Prostate gland (tissue), 2 donors: ENCODE results near the gene RPL10. TPM values are rescaled to one million over a fixed set of nuclear protein-coding genes. Genes with fewer than 3 reads are reported as not detected.
A peak's percentile ranks its signal among the peaks of the same experiment; 100 is the strongest.

Source experiments
- DNase-seq: peaks from one replicate; pipeline ENCODE4 v3.0.0-alpha.2; 2019; ENCODE audit warnings: low spot score
- H3K27ac ChIP-seq, 2 donors: fragments of 200-600 bp; sonication (generic); 2 replicates each; pipeline ENCODE4 v1.5.1; 2017 to 2019
- H3K27me3 ChIP-seq: fragments of 200-600 bp; sonication (generic); replicated peaks from 2 replicates; pipeline ENCODE4 v1.5.1; 2019; ENCODE audit not compliant: insufficient read depth
- H3K36me3 ChIP-seq, 2 donors: fragments of 200-600 bp; sonication (generic); 1 replicate in 1 of 2; 2 replicates in 1 of 2; pipeline versions ENCODE4 v1.5.1 to v1.8.1; 2017 to 2019
- H3K4me1 ChIP-seq: fragments of 200-600 bp; sonication (generic); replicated peaks from 2 replicates; pipeline ENCODE4 v1.5.1; 2019
- H3K4me3 ChIP-seq, 2 donors: fragments of 200-600 bp; sonication (generic); 2 replicates each; pipeline ENCODE4 v1.5.1; 2017 to 2019
- H3K9me3 ChIP-seq: fragments of 200-600 bp; sonication (generic); 2 replicates; pipeline ENCODE4 v1.5.1; 2017
- POLR2A ChIP-seq: fragments of 450-650 bp; IDR thresholded peaks from one replicate; pipeline ENCODE4 v1.6.1; 2016; ENCODE audit warnings: antibody characterized with exemption, mild to moderate bottlenecking
- POLR2AphosphoS5 ChIP-seq: sonication (generic); formaldehyde crosslinking; IDR thresholded peaks from one replicate; pipeline ENCODE4 v1.6.1; 2017; ENCODE audit warnings: antibody characterized with exemption
- WGBS: methylation state at CpG from one replicate; pipeline ENCODE4 v1.1.5; 2018; 5-methylcytosine and 5-hydroxymethylcytosine counted together
- intact Hi-C: fragments of 100-400 bp; cut with DNase I; formaldehyde crosslinking; loops from one replicate; pipeline ENCODE4 v1.14.2; 2022
- total RNA-seq, 2 donors: library from RNA; depleted of rRNA; stranded (reverse); fragments of >200 nt; gene quantifications; one replicate each; pipeline ENCODE4 v1.1.0, GENCODE V29; 2016
- TF ChIP-seq, protein P1 (sequence below), 4 experiments: fragments of 200-600 bp in 2 of 4; fragments of 450-650 bp in 2 of 4; sonication (generic) in 2 of 4; IDR thresholded peaks; 1 replicate in 3 of 4; 2 replicates in 1 of 4; pipeline ENCODE4 v1.5.1; 2016 to 2019; ENCODE audit warnings: antibody characterized with exemption in 4 of 4, mild to moderate bottlenecking in 2 of 4, moderate library complexity in 2 of 4

RPL10 gene
- total RNA-seq, 2 donors from 2014 or later = 3,702 to 5,500 TPM

DNA sequence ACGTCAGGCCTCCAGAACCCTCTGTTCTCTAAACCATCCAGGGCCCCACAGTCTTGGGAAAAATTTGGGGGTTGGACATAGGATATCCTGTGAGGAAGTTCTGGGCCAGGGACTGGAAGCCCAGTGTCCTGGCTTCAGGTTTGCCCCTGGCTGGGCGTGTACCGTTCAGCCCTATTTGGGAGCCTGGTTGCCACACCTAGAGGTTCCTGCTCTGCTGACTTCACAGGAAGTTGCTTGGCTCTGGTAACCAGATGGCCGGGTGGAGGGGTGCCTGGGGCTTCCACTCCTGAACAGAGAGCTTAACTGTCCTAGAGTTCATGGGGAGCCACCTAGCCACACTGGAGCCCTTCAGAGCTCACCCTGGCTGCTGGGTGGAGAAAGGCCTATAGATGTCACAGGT, 14.3 kb downstream of the RPL10 start:
- no peak for DNase-seq
- intact Hi-C loops = no loop called here
- no peak overlapping the region for H3K4me3 ChIP-seq
- H3K27ac ChIP-seq = peak overlapping the region; percentile 88 to 92
- WGBS = 0% methylated on average over 1 of the region's 4 CpGs
- H3K27me3 ChIP-seq = no peaks in the 10 kb centered on the region
- no peaks in the 10 kb centered on the region for H3K4me1 ChIP-seq
- no peaks in the 10 kb centered on the region for H3K9me3 ChIP-seq
- TF ChIP-seq POLR2A = no peak
- TF ChIP-seq POLR2AphosphoS5 = no peak
- TF ChIP-seq, protein P1, sequence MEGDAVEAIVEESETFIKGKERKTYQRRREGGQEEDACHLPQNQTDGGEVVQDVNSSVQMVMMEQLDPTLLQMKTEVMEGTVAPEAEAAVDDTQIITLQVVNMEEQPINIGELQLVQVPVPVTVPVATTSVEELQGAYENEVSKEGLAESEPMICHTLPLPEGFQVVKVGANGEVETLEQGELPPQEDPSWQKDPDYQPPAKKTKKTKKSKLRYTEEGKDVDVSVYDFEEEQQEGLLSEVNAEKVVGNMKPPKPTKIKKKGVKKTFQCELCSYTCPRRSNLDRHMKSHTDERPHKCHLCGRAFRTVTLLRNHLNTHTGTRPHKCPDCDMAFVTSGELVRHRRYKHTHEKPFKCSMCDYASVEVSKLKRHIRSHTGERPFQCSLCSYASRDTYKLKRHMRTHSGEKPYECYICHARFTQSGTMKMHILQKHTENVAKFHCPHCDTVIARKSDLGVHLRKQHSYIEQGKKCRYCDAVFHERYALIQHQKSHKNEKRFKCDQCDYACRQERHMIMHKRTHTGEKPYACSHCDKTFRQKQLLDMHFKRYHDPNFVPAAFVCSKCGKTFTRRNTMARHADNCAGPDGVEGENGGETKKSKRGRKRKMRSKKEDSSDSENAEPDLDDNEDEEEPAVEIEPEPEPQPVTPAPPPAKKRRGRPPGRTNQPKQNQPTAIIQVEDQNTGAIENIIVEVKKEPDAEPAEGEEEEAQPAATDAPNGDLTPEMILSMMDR (IDR thresholded peaks at IDR 0.05) = no peak
- H3K36me3 ChIP-seq = no peaks in the 10 kb centered on the region

DNA sequence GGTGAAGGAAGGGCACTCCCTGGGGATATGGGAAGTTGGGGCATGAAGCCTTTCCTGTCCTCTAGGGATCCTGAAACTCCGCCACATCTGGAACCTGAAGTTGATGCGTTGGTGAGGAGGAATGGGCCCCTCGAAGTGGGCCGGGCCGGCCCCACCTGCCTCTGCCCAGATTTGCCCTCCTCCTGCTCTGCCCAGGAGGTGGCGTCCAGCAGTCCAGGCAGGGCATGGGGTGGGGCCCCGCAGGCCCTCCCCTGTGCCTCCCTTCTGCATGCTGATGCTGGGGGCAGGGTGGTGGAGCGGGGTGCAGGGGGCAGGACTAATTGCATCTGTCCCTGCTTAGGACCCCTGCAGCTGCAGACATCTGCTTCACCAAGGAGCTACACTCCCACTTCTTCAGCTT, 15.0 kb downstream of the RPL10 start:
- no peak for DNase-seq
- no peaks in the 10 kb centered on the region for H3K9me3 ChIP-seq
- no peaks in the 10 kb centered on the region for H3K36me3 ChIP-seq
- no peak overlapping the region for H3K4me3 ChIP-seq
- 92% methylated on average over 2 of the region's 8 CpGs for whole genome bisulfite sequencing
- H3K27ac ChIP-seq = no peak overlapping the region
- H3K27me3 ChIP-seq = no peaks in the 10 kb centered on the region
- intact Hi-C loops = no loop called here
- no peaks in the 10 kb centered on the region for H3K4me1 ChIP-seq
- TF ChIP-seq POLR2AphosphoS5 (no peak), POLR2A (no peak)
- TF ChIP-seq, protein P1 (IDR thresholded peaks at IDR 0.05) = no peak

DNA sequence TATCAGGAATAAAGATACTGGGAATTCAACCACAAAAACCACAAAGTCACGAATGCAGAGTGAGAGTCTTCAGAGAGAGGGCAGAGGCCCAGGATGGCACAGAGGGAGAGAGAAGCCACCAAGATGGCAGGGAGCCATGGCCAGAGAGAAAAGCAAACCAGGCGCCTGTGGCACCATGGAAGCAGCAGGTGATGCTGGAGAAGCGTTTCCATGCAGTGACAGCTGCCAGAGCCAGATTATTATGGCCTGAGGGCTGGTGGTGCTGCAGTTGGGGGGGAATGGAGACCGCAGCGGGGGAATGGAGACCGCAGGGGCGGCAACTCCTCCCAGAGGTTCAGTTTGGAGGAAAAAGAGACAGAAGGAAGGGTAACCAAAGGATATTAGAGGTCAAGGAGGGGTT, 19.0 kb downstream of the RPL10 start:
- no peaks in the 10 kb centered on the region for H3K27me3 ChIP-seq
- no peaks in the 10 kb centered on the region for H3K9me3 ChIP-seq
- H3K4me1 ChIP-seq = no peaks in the 10 kb centered on the region
- no peak overlapping the region for H3K27ac ChIP-seq
- intact Hi-C loops = no loop called here
- DNase-seq = no peak
- no peak overlapping the region for H3K4me3 ChIP-seq
- H3K36me3 ChIP-seq = no peaks in the 10 kb centered on the region
- TF ChIP-seq POLR2A (no peak), POLR2AphosphoS5 (no peak)
- TF ChIP-seq, protein P1 (IDR thresholded peaks at IDR 0.05) = no peak
- 55% methylated on average over 7 of the region's 7 CpGs for WGBS

DNA sequence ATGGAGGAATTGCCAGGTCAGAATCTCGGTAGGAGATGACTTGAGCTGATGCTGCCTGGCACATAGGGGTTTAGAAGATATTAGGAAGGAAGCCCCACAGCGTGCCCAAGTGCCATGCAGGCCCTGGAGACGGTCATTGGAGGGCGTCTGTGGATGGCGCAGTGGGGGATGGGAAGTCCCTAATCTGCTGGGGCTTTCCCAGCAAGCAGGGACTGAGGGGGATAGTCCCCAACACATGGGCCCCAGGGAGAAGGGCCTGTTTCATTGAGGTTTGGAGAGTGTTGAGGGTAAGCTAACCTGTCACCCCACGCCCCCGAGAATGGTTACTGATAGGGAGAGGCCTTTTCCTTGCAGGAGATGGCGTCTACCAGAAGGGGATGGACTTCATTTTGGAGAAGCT, 21.0 kb downstream of the RPL10 start:
- TF ChIP-seq POLR2A = no peak
- TF ChIP-seq, protein P1 (IDR thresholded peaks at IDR 0.05) = no peak
- TF ChIP-seq POLR2AphosphoS5 = no peak
- Histone ChIP-seq H3K4me3 (no peak overlapping the region), H3K9me3 (no peaks in the 10 kb centered on the region), H3K36me3 (no peaks in the 10 kb centered on the region), H3K27me3 (no peaks in the 10 kb centered on the region), H3K27ac (no peak overlapping the region), H3K4me1 (no peaks in the 10 kb centered on the region)
- WGBS = 86% methylated on average over 7 of the region's 8 CpGs
- intact Hi-C loops = no loop called here
- DNase-seq = no peak

DNA sequence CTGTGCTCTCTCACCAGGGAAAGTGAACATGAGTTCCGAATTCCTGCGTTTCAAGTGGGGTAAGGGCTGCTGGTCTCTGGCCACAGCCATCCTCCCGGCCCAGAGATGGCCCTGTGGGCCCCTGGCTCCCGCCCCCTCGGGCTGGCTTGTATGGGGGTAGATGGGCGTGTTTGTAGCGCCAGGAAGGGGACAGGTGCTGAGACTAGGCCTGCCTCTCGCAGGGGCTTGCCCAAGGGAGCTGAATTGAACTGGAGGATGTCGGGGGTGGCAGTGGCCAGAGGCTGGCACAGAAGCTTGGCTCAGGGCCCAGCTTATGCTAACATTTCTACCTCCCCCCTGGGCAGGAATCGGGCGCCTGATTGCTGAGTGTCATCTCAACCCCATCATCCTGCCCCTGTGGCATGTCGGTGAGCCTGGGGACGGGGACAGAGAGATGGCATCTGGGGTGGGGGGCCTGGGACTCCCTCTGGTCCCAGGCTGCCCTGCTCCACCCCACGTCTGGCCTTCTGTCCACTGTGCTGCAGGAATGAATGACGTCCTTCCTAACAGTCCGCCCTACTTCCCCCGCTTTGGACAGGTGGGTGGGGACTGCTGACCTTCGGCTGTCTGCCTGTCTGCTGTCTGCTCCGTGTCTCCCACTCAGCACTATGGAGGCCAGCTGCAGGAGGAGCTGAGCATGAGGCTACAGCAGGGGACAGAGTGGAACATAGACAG, 21.7 kb downstream of the RPL10 start:
- no peaks in the 10 kb centered on the region for H3K9me3 ChIP-seq
- no peaks in the 10 kb centered on the region for H3K27me3 ChIP-seq
- no peak for TF ChIP-seq POLR2AphosphoS5
- TF ChIP-seq, protein P1 (IDR thresholded peaks at IDR 0.05) = no peak
- no peak for TF ChIP-seq POLR2A
- H3K27ac ChIP-seq = no peak overlapping the region
- intact Hi-C loops = no loop called here
- WGBS = 51% methylated on average over 7 of the region's 19 CpGs
- no peak for DNase-seq
- H3K4me1 ChIP-seq = no peaks in the 10 kb centered on the region
- H3K36me3 ChIP-seq = no peaks in the 10 kb centered on the region
- H3K4me3 ChIP-seq = no peak overlapping the region
